GM19193 (cell line): ENCODE results near the gene AAGAB.

Source experiments
- POLR2A ChIP-seq: IDR thresholded peaks from 4 replicates; pipeline ENCODE4 v1.6.1; 2011; ENCODE audit not compliant: insufficient read depth, insufficient read length; ENCODE audit errors: extremely low read depth

Gene AAGAB

GRCh38 chr15:67198157-67198754, 56.2 kb downstream of the AAGAB start:
- TF ChIP-seq POLR2A: no peak

GRCh38 chr15:67197364-67197695, 57.1 kb downstream of the AAGAB start:
- no peak for TF ChIP-seq POLR2A

GRCh38 chr15:67196672-67197363, 57.6 kb downstream of the AAGAB start:
- TF ChIP-seq POLR2A: no peak

GRCh38 chr15:67196222-67196621, 58.2 kb downstream of the AAGAB start:
- no peak for TF ChIP-seq POLR2A

GRCh38 chr15:67195305-67195704, 59.2 kb downstream of the AAGAB start:
- no peak for TF ChIP-seq POLR2A

- TF ChIP-seq POLR2A: no peak
Measured at GRCh38 chr15:67194171-67195114, 60.0 kb downstream of the AAGAB start.

- TF ChIP-seq POLR2A: no peak
Measured at GRCh38 chr15:67193223-67193990, 61.1 kb downstream of the AAGAB start.

GRCh38 chr15:67192185-67192820, 62.2 kb downstream of the AAGAB start:
- TF ChIP-seq POLR2A: no peak

GRCh38 chr15:67190813-67191212, 63.6 kb downstream of the AAGAB start:
- TF ChIP-seq POLR2A: no peak

- TF ChIP-seq POLR2A: no peak
Measured at GRCh38 chr15:67190326-67190725, 64.1 kb downstream of the AAGAB start.

GRCh38 chr15:67189326-67190051, 65.0 kb downstream of the AAGAB start:
- no peak for TF ChIP-seq POLR2A

GRCh38 chr15:67188551-67189218, 65.8 kb downstream of the AAGAB start:
- no peak for TF ChIP-seq POLR2A

GRCh38 chr15:67187351-67187854, 67.1 kb downstream of the AAGAB start:
- no peak for TF ChIP-seq POLR2A
